Right lobe of liver (tissue), 4 donors: ENCODE results near the gene RANBP3.

Source experiments
- POLR2A ChIP-seq: fragments of 450-650 bp; IDR thresholded peaks from one replicate; pipeline ENCODE4 v1.6.1; 2017; ENCODE audit warnings: antibody characterized with exemption, mild to moderate bottlenecking
- TF ChIP-seq, protein P1 (sequence below), 4 donors: fragments of 200-600 bp in 3 of 4; fragments of 450-650 bp in 1 of 4; IDR thresholded peaks; one replicate each; pipeline versions ENCODE4 v1.5.1 to v1.8.0; 2016 to 2022; ENCODE audit warnings: antibody characterized with exemption in 4 of 4, mild to moderate bottlenecking in 2 of 4
- donor health status: DM: no; HTN: no; CAD: no.
- donor health status: DM: no; HTN: no; CAD: no.
- donor health status: DM: no; HTN: yes; CAD: no.

DNA sequence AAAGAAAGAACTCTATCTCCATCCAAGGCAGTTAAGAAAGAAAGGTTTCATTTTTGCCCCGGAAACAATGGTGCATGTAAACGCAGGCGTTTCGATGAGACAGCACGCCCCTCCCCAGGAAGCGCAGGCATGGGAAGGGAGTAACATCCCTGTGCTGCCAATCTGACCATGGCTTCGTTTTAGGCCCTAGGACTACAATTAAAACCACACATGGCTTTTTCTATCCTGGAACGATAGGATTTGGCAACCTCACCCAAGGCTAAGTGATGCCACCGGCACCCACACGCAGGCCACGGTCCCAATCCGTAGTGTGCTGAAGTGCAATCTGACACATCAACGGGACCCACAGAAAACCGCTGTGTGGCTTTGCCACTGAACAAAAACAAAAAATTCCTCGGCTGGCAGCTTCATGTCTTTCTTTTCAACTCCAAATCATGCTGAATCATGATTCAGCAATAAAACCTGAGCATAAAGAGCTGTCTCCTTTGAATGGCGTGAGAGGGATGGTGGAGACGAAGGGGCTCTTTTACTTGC is 24.2 kb downstream of the RANBP3 start:
- TF ChIP-seq, protein P1, sequence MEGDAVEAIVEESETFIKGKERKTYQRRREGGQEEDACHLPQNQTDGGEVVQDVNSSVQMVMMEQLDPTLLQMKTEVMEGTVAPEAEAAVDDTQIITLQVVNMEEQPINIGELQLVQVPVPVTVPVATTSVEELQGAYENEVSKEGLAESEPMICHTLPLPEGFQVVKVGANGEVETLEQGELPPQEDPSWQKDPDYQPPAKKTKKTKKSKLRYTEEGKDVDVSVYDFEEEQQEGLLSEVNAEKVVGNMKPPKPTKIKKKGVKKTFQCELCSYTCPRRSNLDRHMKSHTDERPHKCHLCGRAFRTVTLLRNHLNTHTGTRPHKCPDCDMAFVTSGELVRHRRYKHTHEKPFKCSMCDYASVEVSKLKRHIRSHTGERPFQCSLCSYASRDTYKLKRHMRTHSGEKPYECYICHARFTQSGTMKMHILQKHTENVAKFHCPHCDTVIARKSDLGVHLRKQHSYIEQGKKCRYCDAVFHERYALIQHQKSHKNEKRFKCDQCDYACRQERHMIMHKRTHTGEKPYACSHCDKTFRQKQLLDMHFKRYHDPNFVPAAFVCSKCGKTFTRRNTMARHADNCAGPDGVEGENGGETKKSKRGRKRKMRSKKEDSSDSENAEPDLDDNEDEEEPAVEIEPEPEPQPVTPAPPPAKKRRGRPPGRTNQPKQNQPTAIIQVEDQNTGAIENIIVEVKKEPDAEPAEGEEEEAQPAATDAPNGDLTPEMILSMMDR (IDR thresholded peaks at IDR 0.05): no peak
- TF ChIP-seq POLR2A: no peak
